Measurements from ENCODE around the gene SCN1B.

DNA sequence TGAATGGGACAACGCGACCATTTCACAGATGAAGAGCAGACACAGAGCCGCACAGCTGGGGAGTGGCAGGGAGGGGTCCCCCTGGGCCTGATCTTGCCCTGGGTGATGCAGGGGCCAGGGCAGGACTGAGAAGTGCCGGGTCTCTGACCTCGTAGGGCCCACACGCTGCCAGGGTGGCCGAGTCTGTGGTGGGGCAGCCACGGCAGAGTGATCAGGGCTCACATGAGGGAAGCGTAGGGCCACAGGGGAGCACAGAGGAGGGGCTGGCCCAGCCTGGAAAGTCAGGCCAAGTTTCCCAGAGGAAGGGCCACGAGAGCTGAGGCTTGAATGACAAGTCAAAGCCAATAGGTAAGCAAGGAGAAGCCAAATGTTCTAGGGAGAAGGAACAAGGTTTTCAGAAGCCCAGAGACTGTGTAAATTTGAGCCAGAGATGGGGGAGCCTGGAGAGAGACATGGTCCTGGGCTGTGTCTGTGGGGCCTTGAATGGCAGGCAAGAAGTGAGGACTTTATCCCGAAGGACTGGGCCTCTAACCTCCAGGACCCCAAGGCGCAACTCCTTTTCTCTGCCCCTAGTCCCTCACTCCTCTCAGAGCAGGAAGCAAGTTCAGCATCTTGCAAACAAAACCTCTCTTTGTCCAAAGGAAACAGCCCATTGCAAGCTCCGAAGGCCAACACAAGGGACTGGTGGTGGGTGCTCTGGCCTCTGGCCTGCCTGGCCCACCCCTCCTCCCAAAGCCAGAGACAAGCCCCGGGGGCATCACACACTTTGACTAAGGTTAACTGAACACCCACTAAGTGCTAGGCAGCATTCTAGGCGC is 53.6 kb downstream of the SCN1B start:
- TF ChIP-seq MXI1 (conservative IDR thresholded peaks at IDR 0.05; ENCODE audit: poor library complexity, severe bottlenecking): no peak
- no peak for TF ChIP-seq EP300 (conservative IDR thresholded peaks at IDR 0.05; ENCODE audit: poor library complexity, severe bottlenecking)
- TF ChIP-seq, protein P1, sequence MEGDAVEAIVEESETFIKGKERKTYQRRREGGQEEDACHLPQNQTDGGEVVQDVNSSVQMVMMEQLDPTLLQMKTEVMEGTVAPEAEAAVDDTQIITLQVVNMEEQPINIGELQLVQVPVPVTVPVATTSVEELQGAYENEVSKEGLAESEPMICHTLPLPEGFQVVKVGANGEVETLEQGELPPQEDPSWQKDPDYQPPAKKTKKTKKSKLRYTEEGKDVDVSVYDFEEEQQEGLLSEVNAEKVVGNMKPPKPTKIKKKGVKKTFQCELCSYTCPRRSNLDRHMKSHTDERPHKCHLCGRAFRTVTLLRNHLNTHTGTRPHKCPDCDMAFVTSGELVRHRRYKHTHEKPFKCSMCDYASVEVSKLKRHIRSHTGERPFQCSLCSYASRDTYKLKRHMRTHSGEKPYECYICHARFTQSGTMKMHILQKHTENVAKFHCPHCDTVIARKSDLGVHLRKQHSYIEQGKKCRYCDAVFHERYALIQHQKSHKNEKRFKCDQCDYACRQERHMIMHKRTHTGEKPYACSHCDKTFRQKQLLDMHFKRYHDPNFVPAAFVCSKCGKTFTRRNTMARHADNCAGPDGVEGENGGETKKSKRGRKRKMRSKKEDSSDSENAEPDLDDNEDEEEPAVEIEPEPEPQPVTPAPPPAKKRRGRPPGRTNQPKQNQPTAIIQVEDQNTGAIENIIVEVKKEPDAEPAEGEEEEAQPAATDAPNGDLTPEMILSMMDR (IDR thresholded peaks at IDR 0.05; ENCODE audit: poor library complexity, severe bottlenecking): no peak
- no peak for TF ChIP-seq EZH2 (IDR thresholded peaks at IDR 0.05; ENCODE audit: borderline replicate concordance, insufficient read depth, low read length, poor library complexity, severe bottlenecking)

Data from neural cell (in vitro differentiated cells).